GM23248 (cell line): ENCODE data around the gene DDAH1.

Experiments used
- EZH2 ChIP-seq: fragments of 200-600 bp; sonication (generic); IDR thresholded peaks from 2 replicates; pipeline ENCODE4 v1.6.1; 2018; ENCODE audit warnings: antibody characterized with exemption, mild to moderate bottlenecking; ENCODE audit not compliant: insufficient read depth, poor library complexity, severe bottlenecking
- EZH2phosphoT487 ChIP-seq: fragments of 200-600 bp; sonication (generic); IDR thresholded peaks from 2 replicates; pipeline ENCODE4 v1.6.1; 2018; ENCODE audit warnings: antibody characterized with exemption, moderate library complexity, mild to moderate bottlenecking, low read depth; ENCODE audit not compliant: insufficient read depth

DNA sequence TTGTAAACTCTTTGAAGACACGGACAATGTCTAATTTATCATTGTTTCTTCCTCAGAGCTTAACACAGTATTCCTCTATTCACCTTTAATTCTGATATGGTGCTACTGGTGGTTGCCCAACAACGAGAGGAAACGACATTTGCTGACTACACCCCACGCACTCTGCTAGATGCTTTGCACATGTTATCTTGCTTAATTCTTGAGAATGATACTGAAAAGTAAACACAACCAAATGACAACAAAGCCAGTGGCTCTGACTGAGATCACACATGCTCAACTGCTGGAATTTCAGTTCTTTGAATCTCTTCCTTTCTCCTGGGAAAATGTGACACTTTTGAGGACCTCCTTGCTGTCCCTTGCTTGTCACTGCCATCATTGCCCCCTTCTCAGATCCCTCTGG is 37.2 kb upstream of the DDAH1 start:
- TF ChIP-seq EZH2 (no peak), EZH2phosphoT487 (no peak)
